ENCODE data around the gene TEN1. TPM values are rescaled to one million over a fixed set of nuclear protein-coding genes. Genes with fewer than 3 reads are reported as not detected.

TEN1 gene
- total and polyA plus RNA-seq, 4 donors = 12.0 to 30.0 (median 16.5) TPM

- H3K36me3 ChIP-seq (ENCODE audit: control insufficient read depth in 4 of 4, insufficient read depth in 3 of 4, low read depth in 1 of 4, low read length in 3 of 4) = no peaks in the 10 kb centered on the region
- no peaks in the 10 kb centered on the region for H3K4me1 ChIP-seq (ENCODE audit: control insufficient read depth in 4 of 4, insufficient read depth in 4 of 4, low read length in 3 of 4)
- H3K27me3 ChIP-seq (ENCODE audit: control insufficient read depth in 4 of 4, insufficient read depth in 4 of 4, low read length in 3 of 4) = no peaks in the 10 kb centered on the region
- no peak overlapping the region for H3K4me3 ChIP-seq (ENCODE audit: low read depth in 1 of 3, low read length in 3 of 3)
- H3K9me3 ChIP-seq (ENCODE audit: control insufficient read depth in 4 of 4, low read length in 3 of 4) = no peaks in the 10 kb centered on the region
- 88% methylated on average over 24 of the region's 24 CpGs for WGBS
- H3K27ac ChIP-seq (ENCODE audit: low read depth in 1 of 2, low read length in 2 of 2) = no peak overlapping the region
- H3K9ac ChIP-seq (ENCODE audit: low read depth in 1 of 2, low read length in 2 of 2) = no peak overlapping the region
- no peak for TF ChIP-seq ATF3 (IDR thresholded peaks at IDR 0.05)
- no peak for TF ChIP-seq HNF4G (IDR thresholded peaks at IDR 0.05)
- no peak for TF ChIP-seq ZBTB33 (IDR thresholded peaks at IDR 0.05)
- no peak for TF ChIP-seq RXRA (IDR thresholded peaks at IDR 0.05)
- TF ChIP-seq FOXA1 (IDR thresholded peaks at IDR 0.05) = no peak
- no peak for TF ChIP-seq SP1 (IDR thresholded peaks at IDR 0.05)
- TF ChIP-seq MAX (IDR thresholded peaks at IDR 0.05) = no peak
- TF ChIP-seq REST (IDR thresholded peaks at IDR 0.05) = no peak
- no peak for TF ChIP-seq CTCF (IDR thresholded peaks at IDR 0.05; ENCODE audit: low read depth, low read length, missing input control)
- TF ChIP-seq YY1 (IDR thresholded peaks at IDR 0.05) = no peak
- no peak for TF ChIP-seq FOXA2 (IDR thresholded peaks at IDR 0.05)
- TF ChIP-seq TAF1 (conservative IDR thresholded peaks at IDR 0.05) = no peak
- TF ChIP-seq HNF4A (conservative IDR thresholded peaks at IDR 0.05) = no peak
- TF ChIP-seq NR2F2 (IDR thresholded peaks at IDR 0.05) = no peak
- no peak for TF ChIP-seq RAD21 (IDR thresholded peaks at IDR 0.05)
- no peak for TF ChIP-seq EGR1 (IDR thresholded peaks at IDR 0.05; ENCODE audit: low read depth in 2 of 2)
- DNase-seq (ENCODE audit: low spot score) = no peak
Observed at GRCh38 chr17:76022285-76022684, 43.2 kb downstream of the TEN1 start.

Data from liver (tissue), 9 donors.